ENCODE data around the gene TRIM16.
"Not testable (repeated sequence)": the region's sequence is repeated elsewhere in the genome, so short reads cannot be mapped to it uniquely, and the experiment has no call there.

- TF ChIP-seq CTCF, POLR2A, POLR2AphosphoS5 (IDR thresholded peaks at IDR 0.05): not testable (repeated sequence)
Observed at GRCh38 chr17:15708879-15709278, 24.8 kb upstream of the TRIM16 start.

All from breast epithelium (tissue), 3 donors.